Head of caudate nucleus (tissue), 42 donors: ENCODE measurements around the gene SNX27.

Experiments used
- DNase-seq, 42 donors: peaks; one replicate each; pipeline versions ENCODE4 v3.0.0 to v3.0.0-alpha.2; 2020 to 2021; ENCODE audit warnings: mixed read lengths in 7 of 42
- intact Hi-C: fragments of 100-400 bp; cut with DNase I; formaldehyde crosslinking; loops from one replicate; pipeline ENCODE4 v1.15.0; 2022

Gene SNX27

DNA sequence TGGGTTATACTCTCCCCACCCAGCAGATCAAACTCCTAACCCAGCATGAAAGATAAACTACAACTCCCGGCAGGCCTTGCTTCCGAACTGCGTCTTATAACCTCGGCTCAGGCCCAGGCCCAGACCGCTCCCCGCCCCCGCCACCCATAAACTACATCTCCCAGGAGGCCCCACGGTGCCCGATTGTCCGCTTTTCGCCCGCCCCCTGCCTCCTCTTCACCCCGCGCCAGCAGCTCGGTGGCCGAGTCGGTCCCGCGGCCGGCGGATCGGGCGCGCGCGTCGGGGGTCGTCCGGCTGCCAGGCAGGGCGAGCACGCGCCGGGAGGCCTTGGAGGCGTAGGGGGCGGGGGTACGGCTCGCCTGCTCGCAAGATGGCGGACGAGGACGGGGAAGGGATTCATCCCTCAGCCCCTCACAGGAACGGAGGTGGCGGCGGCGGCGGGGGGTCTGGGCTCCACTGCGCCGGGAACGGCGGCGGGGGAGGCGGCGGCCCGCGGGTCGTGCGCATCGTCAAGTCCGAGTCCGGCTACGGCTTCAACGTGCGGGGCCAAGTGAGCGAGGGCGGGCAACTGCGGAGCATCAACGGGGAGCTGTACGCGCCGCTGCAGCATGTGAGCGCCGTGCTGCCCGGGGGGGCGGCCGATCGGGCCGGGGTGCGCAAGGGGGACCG, at the start of gene SNX27:
Gene SNX27, plus strand, starts transcription at position 219 of the 669 bp plus-strand sequence. Its CDS starts 152 bp downstream, at position 371.
- intact Hi-C loops, result loop anchor here (10.0 kb wide), 2 partner anchors 103 to 157 kb away; partner anchors contain the start of genes CELF3 and POGZ

DNA sequence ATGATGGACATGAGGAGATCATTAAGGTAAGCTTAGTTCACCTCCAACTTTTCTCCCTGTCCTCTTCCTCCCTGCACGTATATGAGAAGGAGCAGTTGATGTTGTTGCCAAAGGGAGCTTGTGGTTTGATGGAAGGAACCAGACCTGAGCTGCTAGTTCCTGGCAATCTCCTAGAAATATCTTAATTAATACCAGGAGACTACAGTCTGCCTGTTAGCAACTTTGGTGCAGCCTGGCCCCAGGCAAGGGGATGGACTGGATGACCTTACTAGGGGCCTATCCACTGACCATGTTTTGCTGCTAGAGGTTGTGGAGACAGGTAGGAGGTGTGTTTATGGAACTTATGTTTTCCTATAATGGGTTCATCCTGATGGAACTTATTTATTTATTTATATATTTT, 49.2 kb upstream of the SNX27 start:
- no peak for DNase-seq

More for the DNA sequence above, at the start of gene SNX27:
- peak; percentile 85 to 98 (median 94) for DNase-seq

DNA sequence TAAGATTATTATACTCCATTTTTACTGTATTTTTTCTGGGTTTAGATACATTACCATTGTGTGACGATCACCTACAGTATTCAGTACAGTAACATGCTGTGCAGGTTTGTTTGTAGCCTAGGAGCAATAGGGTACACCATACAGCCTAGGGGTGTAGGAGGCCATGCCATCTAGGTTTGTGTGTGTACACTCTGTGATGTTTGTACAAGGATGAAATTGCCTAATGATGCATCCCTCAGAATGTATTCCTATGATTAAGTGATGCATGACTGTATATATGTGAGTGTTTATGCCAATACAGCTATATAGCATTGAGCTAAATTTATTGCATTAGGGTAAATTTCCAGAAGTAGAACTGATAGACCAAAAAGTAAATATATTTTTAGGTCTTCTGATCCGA, 48.5 kb upstream of the SNX27 start:
- no peak for DNase-seq
- intact Hi-C loops, result no loop called here

More for the DNA sequence above, 49.2 kb upstream of the SNX27 start:
- intact Hi-C loops, result no loop called here

DNA sequence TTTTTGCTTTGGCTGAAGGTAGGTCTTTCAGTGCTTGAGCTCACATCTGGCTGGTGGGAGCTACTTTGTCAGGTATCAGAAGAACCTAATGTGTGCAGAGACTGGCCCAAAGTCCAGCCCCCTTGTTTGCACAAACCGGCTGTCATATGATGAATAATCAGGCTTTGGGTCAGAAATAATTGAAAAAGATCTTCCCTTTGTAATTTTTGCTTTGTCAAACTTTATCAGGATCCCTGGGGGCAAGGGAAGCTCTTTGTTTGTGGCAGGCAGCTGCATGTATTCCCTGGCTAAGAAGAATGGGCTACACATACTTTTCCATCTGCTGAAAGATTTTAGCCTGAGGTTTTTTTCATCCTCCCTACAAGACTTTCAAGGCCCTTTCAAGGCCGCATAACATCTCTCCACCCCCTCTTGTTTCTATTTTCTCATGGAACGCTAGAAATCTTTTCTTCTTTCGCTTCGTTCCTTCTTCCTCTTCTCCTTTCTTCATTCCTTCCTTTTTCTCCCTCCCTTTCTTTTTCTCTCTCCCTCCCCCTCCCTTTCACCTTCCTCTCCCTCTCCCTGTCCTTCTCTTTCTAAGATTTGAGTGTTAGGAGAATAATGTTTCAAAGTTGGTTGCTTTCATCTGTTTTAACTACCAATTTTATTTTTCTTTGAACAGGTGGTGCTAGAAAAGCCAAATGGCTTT, 46.2 kb upstream of the SNX27 start:
- intact Hi-C loops, result no loop called here

DNA sequence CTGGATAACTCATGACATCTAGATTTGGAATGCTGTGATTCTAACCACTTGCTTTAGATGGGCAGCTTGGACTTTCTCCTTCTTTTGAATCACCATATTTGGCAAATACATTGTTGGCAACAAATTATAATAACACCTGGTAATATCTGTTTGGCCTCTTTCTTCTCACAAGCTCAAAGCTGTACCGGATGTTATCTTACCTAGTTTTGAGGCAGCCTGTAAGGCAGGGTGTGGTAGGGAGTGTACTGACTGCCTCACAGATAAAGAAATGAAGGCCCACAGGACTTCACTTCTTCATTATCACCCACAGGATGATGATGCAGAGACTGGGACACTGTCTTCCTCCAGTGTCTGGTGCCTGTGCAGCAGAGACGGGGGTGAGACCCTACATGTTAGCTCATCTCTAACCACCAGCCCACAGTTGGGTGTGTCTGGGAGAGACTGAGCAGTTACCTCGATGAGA, 43.2 kb upstream of the SNX27 start:
- intact Hi-C loops, result no loop called here
- no peak for DNase-seq

More for the DNA sequence above, 46.2 kb upstream of the SNX27 start:
- DNase-seq, result no peak

DNA sequence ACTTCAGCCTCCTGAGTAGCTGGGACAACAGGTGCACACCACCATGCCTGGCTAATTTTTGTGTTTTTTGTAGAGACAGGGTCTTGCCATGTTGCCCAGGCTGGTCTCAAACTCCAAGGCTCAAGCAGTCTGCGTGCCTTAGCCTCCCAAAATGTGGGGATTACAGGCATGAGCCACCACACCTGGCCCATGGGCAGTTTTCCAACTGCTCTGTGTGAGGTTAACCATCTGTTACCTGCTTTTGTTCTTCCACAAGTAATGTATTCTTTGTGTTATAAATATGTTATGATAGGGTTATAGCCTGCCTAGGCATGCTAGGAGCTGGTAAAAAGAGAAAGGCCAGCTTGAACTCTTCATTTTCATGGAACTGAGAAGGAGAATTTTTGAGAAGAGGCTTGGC, 41.0 kb upstream of the SNX27 start:
- no peak for DNase-seq
- intact Hi-C loops, result no loop called here

DNA sequence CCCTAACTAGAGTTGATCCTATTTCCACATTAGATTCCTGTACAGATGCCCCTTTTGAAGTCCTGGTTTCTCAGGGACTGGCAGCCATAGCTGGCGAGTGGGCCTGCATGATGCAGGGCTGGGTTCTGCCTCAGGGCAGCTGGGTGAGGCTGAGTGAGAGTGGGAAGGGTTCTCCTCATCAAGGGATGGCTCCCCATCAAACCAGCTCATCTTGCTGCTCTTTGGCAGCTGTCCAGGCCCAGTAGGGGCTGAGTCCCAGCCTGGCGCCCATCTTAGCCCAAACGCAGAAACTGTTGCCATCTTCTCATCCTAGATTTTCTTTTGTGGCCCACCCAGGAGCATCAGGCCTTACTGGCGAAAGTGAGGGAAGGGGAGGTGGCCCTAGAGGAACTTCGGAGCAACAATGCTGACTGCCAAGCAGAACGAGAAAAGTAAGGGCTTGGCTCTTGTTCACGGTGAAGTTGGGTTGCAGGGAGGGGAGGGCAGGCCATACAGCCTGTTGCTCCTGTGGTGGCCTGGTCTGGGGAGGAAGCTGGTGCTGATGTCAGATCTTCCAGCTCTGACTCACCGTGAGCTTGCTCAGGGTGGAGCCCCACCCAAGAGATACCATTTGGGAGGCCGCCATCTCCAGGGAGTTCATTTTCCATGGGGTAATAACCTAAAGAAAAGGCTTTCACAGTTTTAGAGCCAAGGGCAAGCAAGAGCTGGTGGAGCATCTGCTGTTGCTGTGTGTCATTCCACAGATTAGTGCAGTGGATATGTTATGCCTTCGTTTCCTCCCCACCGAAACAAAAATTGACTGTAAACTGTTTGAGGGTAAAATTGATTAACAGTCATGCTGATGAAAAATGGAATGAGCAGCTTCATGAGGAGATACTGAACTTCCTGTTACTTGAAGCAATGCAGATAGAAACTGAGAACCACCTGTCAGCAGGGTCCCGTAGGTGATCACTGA, 37.0 kb upstream of the SNX27 start:
- intact Hi-C loops, result no loop called here
- no peak for DNase-seq

DNA sequence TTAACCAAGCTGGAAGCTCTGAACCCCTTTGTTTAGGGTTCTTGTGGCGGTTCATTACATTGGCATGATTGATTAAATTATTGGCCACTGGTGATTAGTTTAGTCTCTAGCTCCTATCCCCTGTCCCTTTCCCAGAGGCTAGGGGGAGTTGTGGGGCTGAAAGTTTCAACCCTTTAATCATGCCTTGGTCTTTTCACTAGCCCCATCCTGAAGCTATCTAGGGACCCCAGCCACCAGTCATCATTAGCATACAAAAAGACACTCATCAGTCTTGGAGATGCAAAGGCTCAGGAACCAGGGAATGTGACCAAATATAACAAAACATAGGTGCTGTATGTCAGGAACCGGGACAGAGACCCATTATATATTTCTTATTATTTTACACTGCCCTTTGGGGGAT, 34.7 kb upstream of the SNX27 start:
- intact Hi-C loops, result no loop called here
- DNase-seq, result no peak

DNA sequence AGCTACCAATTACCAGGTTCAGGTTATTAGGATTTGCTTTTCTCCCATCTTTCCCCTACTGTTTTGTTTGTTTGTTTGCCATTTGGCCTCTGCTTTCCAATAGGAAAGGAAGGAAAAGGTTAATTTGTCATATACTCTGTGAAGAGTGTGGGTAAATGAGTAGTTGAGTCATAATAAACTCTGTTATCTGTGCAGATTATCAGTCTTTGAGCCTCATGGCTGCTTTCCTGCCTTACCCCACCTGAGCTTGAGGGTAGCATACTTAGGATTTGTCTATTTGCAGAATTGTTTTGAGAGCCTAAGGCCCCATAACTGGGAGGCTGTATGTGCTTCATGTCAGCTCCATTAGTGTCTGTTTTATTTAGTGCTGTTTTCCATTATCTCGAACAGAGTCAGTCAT, 32.9 kb upstream of the SNX27 start:
- DNase-seq, result no peak
- intact Hi-C loops, result no loop called here

DNA sequence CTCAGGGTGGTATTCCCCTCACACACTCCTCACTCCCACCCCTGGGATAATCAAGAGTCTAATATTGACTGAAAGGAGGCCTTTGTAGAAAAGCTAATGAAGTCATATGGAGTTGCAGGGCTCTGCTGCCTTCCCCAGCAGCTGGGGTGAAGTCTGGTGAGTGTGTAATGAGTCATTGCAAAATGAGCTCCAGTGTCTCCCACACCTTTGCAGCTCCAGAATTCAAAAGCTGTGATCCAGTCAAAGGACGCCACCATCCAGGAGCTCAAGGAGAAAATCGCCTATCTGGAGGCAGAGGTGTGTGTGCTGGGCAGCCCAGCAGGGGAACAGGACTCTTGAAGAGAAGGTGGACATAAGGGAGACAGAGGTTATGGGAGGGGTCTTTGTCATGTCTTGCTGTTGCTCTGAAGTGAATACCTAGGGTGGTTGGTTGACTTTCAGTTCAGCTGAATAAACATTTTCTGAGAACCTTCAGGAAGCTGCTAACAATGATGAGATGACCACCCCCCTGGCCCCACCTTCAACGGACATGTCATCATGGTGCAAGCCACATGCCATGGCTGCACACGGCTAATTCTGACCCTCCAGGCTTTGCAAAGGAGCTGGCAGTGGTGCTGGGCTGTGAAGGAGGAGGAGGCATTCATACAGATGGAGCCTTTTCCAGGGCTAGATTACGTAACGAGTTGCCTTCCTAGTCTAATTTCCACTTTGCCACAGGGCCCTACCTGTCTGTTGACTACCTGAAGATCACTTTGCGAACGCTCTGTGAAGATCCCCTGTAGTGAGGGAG, 32.2 kb upstream of the SNX27 start:
- intact Hi-C loops, result no loop called here
- DNase-seq, result peak in 32 of 42 donors; percentile 5 to 78 (median 44)

DNA sequence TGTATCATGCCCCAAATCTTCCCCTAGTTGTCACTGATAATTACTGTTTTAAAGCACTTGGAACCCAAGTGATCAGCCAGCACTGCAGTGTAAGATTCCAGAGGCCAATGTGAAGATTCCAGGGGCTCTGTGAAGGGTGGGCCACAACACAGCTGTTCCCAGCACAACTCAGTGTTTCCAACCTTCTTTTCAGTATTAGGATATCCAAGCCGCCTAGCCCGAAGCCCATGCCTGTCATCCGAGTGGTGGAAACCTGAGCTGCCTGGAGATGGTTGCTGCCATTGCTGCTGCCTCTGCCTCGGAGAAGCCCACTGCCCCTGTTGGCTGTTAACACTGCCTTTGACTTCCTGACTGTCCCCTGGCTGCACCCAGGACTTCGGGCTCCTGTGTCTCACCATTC, 30.4 kb upstream of the SNX27 start:
- intact Hi-C loops, result no loop called here
- no peak for DNase-seq

DNA sequence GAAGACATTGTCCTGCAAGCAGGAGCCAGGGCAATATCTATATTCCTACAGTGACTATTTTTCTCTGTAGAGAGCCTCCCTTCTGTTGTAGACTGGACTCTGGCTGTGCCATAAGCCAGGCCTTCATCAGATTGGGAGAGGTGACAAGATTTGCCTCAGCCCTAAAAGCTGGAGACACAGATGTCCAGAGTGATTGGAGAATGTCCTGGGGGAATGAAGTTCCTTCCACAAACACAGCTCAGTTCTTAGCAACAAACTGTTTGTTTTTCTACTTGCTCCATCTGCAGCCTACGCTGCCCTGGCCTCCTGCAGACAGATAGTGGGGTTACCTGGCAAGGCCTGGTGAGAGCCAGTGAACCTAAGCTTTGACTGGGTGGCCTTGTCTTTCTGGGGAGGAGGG, 29.9 kb upstream of the SNX27 start:
- DNase-seq, result no peak
- intact Hi-C loops, result no loop called here

DNA sequence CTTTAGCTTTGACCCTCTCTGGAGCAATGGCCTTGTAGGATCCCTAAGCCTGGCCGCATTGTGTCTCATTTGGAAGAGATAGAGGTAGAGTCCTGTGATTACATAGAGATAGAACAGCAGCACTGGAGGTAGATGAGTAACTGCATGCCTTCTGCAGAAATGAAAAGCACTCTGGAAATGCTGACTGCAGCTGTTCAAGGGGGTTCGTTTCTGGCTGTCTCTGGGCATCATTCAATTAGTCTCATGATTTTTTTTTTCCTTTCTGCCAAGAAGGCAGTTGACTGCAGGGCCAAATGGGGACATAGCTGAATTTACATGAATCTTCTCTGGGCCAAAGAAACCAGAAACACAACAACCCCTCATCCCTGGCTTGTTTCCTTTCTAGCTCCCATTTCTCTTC, 28.1 kb upstream of the SNX27 start:
- intact Hi-C loops, result no loop called here

DNA sequence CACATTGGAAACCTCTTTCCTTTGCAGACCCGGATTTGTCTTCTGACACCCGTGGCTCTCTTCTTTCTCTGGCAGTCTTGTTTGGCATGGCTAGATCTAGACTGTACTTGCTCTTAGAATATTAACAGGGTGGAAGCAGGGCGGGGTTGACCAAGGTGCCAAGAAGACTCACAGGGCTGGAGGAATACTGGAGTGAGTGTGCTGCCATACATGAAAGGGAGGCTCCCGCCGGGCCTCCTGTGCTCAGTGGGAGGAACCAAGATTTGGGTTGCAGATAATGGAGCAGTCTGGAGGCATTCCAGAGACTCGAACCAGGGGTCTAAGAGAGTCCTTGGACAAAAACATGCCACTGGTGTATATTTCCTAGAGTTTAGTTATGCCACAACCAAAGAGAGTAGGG, 27.6 kb upstream of the SNX27 start:
- intact Hi-C loops, result no loop called here
- no peak for DNase-seq

More for the DNA sequence above, 28.1 kb upstream of the SNX27 start:
- DNase-seq, result no peak

DNA sequence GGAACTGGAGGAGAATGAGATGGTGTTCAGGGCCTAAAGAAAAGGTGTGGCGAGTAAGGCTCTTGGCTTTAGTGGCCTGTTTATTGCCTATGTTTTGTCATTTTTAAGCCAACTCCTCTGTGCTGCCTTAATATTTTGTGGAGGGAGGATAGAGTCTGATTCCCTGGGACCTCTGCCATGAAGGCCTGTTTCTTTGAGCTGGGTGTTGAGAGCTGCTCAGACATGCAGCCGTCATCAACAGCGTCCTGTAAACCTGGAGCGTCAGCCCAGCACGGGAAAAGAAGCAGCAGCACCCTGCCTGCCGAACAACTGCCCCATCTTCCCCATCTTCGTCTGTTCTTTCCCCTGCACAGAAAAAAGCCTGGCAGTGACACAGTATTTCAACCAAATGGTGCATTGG, 27.1 kb upstream of the SNX27 start:
- intact Hi-C loops, result no loop called here
- DNase-seq, result no peak

DNA sequence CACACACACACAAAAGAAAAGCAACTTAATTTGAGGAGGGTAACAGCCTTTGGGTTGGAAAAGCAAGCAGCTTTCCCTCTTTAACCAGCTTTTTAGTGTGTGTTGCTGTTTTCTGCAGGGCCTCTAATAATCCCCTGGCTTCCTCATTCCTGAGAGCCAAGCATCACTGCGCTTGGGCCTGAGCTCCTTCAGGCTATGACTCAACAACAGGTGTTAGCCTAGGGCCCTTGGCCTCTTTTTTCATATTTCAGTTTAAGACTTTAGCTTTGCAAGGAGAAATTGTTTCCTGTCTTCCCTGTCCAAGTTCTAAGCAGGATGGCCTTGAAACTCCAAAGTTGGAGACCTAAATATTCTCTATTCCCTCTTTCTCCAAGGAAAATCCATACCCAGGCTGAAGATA, 26.2 kb upstream of the SNX27 start:
- DNase-seq, result no peak
- intact Hi-C loops, result no loop called here

DNA sequence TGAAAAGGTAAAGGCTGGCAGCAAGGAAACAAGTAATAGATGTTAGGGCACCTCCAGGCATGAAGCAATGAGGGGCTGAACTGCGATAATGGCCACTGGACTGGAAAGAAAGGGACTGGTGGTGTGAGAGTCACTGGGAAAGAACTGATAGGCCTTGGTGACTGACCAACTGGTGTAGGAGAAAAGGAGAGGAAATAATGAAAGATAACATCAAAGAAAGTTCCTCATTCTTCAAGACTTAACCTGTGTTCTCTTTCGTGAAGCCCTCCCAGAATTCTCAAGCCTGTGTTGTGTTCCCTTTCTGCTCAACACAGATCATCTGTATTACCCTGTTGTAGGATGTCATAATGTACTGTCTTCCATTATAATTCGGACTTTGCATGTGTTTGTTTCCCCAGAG, 20.9 kb upstream of the SNX27 start:
- intact Hi-C loops, result no loop called here
- DNase-seq, result no peak

DNA sequence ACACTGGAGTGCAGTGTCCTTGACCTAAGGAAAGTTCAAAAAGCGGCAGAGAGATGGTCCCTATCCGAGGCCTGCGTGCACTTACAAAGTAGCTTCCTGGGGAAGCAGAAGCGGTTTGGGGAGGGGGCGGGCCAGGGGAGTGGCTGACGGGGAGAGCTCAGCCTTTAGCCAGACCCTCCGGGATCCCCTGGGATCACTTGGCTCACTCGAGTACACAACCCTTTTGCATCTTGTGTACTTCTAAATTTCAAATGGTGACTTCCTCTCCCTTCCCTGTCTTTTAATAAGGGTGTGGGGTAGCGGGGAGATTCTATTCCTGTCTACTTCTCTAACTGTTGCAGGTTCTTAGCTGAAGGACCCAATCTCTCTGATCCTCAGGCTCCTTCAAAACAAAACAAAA, 18.1 kb upstream of the SNX27 start:
- no peak for DNase-seq
- intact Hi-C loops, result no loop called here

DNA sequence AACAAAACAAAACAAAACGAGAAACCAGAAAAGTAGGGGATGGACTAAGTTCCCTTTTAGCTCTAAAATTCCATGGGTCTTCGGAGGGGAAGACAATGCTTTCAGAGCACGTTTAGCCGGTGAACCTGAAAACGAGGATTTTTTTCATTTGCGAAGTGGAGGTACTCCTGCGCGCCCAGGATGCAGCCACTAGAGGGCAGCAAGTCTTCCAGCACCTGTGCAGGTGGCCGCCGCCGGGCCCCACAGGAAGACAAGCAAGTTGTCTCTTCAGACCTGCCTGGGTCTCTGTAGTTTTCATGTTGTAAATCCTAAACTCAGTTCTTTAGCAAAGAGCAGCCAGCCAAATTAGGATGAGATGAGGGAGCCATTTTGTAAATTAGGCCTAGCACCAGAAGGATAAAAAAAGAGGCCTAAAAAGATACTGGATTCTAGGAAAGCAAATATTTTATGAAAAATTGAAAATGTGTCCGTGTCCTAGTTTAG, 17.7 kb upstream of the SNX27 start:
- intact Hi-C loops, result no loop called here
- DNase-seq, result peak; percentile 69 to 92 (median 84)
